GM23338 (cell line): Measurements from ENCODE around the gene DDB1. TPM values are rescaled to one million over a fixed set of nuclear protein-coding genes. Genes with fewer than 3 reads are reported as not detected.

Source experiments
- ATAC-seq: fragments of 200-7000 bp; cut with Tn5 transposase; 3 replicates; pipeline ENCODE4 v1.9.1; 2020
- DNase-seq: peaks from one replicate; pipeline ENCODE4 v3.0.0-alpha.2; 2015; ENCODE audit warnings: low spot score
- H2AFZ ChIP-seq: fragments of 200-600 bp; sonication (generic); 2 replicates; pipeline ENCODE4 v1.8.0; 2016; ENCODE audit warnings: antibody characterized with exemption, mild to moderate bottlenecking, moderate library complexity
- H3F3A ChIP-seq: fragments of 200-600 bp; sonication (generic); replicated peaks from 2 replicates; pipeline ENCODE4 v1.8.0; 2017; ENCODE audit warnings: antibody characterized with exemption, mixed run types, low read depth
- H3K27ac ChIP-seq: fragments of 200-600 bp; sonication (generic); 2 replicates; pipeline ENCODE4 v1.6.1; 2016; ENCODE audit warnings: low read depth
- H3K27me3 ChIP-seq: fragments of 200-600 bp; sonication (generic); 2 replicates; pipeline ENCODE4 v1.8.0; 2016; ENCODE audit warnings: mild to moderate bottlenecking, mixed run types, moderate library complexity; ENCODE audit not compliant: insufficient read depth
- H3K36me3 ChIP-seq: fragments of 200-600 bp; sonication (generic); 2 replicates; pipeline ENCODE4 v1.8.0; 2016; ENCODE audit warnings: mild to moderate bottlenecking; ENCODE audit not compliant: insufficient read depth
- H3K4me1 ChIP-seq: fragments of 200-600 bp; sonication (generic); 2 replicates; pipeline ENCODE4 v1.8.0; 2016; ENCODE audit warnings: mild to moderate bottlenecking, moderate library complexity; ENCODE audit not compliant: insufficient read depth
- H3K4me2 ChIP-seq: fragments of 200-600 bp; sonication (generic); 2 replicates; pipeline ENCODE4 v1.7.1; 2017; ENCODE audit warnings: mixed run types
- H3K4me3 ChIP-seq: fragments of 200-600 bp; sonication (generic); 2 replicates; pipeline ENCODE4 v1.6.1; 2016; ENCODE audit warnings: mixed run types
- H3K79me2 ChIP-seq: fragments of 200-600 bp; sonication (generic); replicated peaks from 2 replicates; pipeline ENCODE4 v1.8.0; 2017; ENCODE audit warnings: mild to moderate bottlenecking; ENCODE audit not compliant: insufficient read depth
- H3K9me2 ChIP-seq: fragments of 200-600 bp; sonication (generic); 2 replicates; pipeline ENCODE4 v1.8.0; 2017; ENCODE audit not compliant: insufficient read depth
- H4K20me1 ChIP-seq: fragments of 200-600 bp; sonication (generic); replicated peaks from 2 replicates; pipeline ENCODE4 v1.8.0; 2017; ENCODE audit warnings: mild to moderate bottlenecking; ENCODE audit not compliant: insufficient read depth
- H3K27ac Mint-ChIP-seq: 2 replicates; pipeline ENCODE4 v1.8.0; 2020; ENCODE audit warnings: inconsistent platforms, mild to moderate bottlenecking, moderate library complexity, mixed read lengths
- H3K27me3 Mint-ChIP-seq: 3 replicates; pipeline ENCODE4 v1.8.0; 2022; ENCODE audit warnings: low read depth, mild to moderate bottlenecking, moderate library complexity, mixed read lengths, inconsistent platforms; ENCODE audit not compliant: insufficient read depth, poor library complexity
- H3K36me3 Mint-ChIP-seq: 3 replicates; pipeline ENCODE4 v1.8.0; 2021; ENCODE audit warnings: low read depth, mild to moderate bottlenecking, inconsistent platforms, moderate library complexity, mixed read lengths
- H3K4me1 Mint-ChIP-seq: 3 replicates; pipeline ENCODE4 v1.8.0; 2020; ENCODE audit warnings: mild to moderate bottlenecking, inconsistent platforms, mixed read lengths
- H3K4me3 Mint-ChIP-seq: 3 replicates; pipeline ENCODE4 v1.8.0; 2021; ENCODE audit warnings: moderate library complexity, mild to moderate bottlenecking, inconsistent platforms, mixed read lengths
- H3K9me3 Mint-ChIP-seq: 3 replicates; pipeline ENCODE4 v1.8.0; 2020; ENCODE audit warnings: moderate library complexity, mild to moderate bottlenecking, inconsistent platforms, mixed read lengths
- EZH2phosphoT487 ChIP-seq: fragments of 200-600 bp; sonication (generic); IDR thresholded peaks from one replicate; pipeline ENCODE4 v1.8.1; 2018; ENCODE audit warnings: antibody characterized with exemption; ENCODE audit not compliant: unreplicated experiment
- ZNF331 ChIP-seq: fragments of 250-450 bp; sonication (Bioruptor Pico); IDR thresholded peaks from 2 replicates; pipeline ENCODE4 v1.5.0; 2020; ENCODE audit warnings: low read depth, mild to moderate bottlenecking, moderate library complexity
- polyA plus RNA-seq: library from polyadenylated mRNA; unstranded; fragments of >200 nt; fragmentation: Nextera tagmentation; extraction: Ambion mirVana; gene quantifications from 2 replicates; pipeline ENCODE4 v1.2.1, GENCODE V29; 2016
- total RNA-seq: library from RNA; depleted of rRNA; stranded (reverse); fragments of >200 nt; shearing (Covaris generic); gene quantifications from 2 replicates; pipeline ENCODE4 v1.2.3, GENCODE V29; 2014
- TF ChIP-seq, protein P1 (sequence below): fragments of 250-450 bp; sonication (Bioruptor Pico); IDR thresholded peaks from 2 replicates; pipeline ENCODE4 v1.5.0; 2020; ENCODE audit warnings: mild to moderate bottlenecking, moderate library complexity

DDB1 gene
- total and polyA plus RNA-seq, 2 experiments from 2014 or later: 102 to 282 TPM

DNA sequence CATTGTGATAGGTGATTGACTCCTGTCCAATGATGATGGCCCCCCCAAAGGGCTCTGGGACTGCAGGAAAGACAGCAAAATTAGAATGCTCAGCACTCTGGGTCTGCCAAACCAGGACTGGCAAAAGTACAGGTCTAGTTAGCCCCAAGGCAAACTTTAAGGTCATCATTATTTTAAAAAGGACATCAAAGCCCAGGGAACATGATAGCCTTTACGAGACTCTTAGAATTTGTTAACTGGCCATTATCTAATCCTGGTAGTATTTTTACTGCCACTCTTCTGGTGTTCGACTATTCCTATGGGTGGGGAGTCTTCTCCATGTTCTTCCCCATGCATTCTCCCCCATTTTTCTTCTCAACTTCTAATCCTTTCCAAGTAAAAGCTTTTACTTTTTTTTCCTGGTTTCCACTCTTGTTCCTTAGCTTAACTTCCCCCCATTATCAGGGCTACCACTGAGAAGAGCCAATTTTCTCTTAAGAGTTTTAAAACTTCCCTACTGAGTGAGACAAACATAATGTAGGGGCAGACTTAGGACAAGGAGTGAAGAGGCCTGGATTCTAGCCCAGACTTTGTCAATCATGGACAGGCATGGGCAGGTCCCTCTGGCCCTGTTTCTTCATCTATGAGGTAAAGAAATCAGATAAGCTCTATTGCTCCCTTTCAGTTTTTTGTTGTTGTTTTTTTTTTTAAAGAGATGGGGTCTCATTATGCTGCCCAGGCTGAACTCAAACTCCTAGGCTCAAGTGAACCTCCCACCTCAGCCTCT is 7.1 kb downstream of the DDB1 start (continued):
- TF ChIP-seq, protein P1, sequence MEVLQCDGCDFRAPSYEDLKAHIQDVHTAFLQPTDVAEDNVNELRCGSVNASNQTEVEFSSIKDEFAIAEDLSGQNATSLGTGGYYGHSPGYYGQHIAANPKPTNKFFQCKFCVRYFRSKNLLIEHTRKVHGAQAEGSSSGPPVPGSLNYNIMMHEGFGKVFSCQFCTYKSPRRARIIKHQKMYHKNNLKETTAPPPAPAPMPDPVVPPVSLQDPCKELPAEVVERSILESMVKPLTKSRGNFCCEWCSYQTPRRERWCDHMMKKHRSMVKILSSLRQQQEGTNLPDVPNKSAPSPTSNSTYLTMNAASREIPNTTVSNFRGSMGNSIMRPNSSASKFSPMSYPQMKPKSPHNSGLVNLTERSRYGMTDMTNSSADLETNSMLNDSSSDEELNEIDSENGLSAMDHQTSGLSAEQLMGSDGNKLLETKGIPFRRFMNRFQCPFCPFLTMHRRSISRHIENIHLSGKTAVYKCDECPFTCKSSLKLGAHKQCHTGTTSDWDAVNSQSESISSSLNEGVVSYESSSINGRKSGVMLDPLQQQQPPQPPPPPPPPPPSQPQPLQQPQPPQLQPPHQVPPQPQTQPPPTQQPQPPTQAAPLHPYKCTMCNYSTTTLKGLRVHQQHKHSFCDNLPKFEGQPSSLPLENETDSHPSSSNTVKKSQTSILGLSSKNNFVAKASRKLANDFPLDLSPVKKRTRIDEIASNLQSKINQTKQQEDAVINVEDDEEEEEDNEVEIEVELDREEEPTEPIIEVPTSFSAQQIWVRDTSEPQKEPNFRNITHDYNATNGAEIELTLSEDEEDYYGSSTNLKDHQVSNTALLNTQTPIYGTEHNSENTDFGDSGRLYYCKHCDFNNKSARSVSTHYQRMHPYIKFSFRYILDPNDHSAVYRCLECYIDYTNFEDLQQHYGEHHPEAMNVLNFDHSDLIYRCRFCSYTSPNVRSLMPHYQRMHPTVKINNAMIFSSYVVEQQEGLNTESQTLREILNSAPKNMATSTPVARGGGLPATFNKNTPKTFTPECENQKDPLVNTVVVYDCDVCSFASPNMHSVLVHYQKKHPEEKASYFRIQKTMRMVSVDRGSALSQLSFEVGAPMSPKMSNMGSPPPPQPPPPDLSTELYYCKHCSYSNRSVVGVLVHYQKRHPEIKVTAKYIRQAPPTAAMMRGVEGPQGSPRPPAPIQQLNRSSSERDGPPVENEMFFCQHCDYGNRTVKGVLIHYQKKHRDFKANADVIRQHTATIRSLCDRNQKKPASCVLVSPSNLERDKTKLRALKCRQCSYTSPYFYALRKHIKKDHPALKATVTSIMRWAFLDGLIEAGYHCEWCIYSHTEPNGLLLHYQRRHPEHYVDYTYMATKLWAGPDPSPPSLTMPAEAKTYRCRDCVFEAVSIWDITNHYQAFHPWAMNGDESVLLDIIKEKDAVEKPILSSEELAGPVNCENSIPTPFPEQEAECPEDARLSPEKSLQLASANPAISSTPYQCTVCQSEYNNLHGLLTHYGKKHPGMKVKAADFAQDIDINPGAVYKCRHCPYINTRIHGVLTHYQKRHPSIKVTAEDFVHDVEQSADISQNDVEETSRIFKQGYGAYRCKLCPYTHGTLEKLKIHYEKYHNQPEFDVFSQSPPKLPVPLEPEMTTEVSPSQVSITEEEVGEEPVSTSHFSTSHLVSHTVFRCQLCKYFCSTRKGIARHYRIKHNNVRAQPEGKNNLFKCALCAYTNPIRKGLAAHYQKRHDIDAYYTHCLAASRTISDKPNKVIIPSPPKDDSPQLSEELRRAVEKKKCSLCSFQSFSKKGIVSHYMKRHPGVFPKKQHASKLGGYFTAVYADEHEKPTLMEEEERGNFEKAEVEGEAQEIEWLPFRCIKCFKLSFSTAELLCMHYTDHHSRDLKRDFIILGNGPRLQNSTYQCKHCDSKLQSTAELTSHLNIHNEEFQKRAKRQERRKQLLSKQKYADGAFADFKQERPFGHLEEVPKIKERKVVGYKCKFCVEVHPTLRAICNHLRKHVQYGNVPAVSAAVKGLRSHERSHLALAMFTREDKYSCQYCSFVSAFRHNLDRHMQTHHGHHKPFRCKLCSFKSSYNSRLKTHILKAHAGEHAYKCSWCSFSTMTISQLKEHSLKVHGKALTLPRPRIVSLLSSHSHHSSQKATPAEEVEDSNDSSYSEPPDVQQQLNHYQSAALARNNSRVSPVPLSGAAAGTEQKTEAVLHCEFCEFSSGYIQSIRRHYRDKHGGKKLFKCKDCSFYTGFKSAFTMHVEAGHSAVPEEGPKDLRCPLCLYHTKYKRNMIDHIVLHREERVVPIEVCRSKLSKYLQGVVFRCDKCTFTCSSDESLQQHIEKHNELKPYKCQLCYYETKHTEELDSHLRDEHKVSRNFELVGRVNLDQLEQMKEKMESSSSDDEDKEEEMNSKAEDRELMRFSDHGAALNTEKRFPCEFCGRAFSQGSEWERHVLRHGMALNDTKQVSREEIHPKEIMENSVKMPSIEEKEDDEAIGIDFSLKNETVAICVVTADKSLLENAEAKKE (CRISPR knock-in tag): no peak

DNA sequence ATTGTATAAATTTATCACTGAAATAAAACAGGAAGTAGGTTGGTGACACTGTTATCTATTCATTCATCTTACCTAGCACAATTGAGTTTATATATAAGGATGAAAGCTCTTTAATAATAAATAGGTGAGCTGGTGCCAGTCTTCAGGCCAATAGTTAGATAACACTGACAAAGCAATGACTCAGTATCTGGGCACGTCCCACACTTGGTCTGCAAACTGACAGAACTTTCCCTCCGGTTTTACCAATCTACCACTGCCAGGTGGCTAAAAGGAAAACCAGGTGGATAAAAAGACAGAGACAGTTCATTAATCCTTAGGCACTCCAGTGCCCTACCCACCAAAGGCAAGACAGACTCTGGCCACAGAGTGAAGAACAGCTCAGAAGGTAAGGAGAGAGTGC is 17.6 kb downstream of the DDB1 start:
- Mint-ChIP-seq H3K9me3 (no peaks in the 10 kb centered on the region), H3K27ac (no peak overlapping the region), H3K4me1 (no peaks in the 10 kb centered on the region), H3K27me3 (no peaks in the 10 kb centered on the region), H3K36me3 (peaks cover 70% of the 10 kb centered on the region), H3K4me3 (no peak overlapping the region)
- peaks cover 9% of the 10 kb centered on the region for H4K20me1 ChIP-seq
- H3K36me3 ChIP-seq: peaks cover 67% of the 10 kb centered on the region
- H3K4me1 ChIP-seq: no peaks in the 10 kb centered on the region
- no peak for DNase-seq
- no peak overlapping the region for H3K4me2 ChIP-seq
- H3K27me3 ChIP-seq: no peaks in the 10 kb centered on the region
- H3K9me2 ChIP-seq: no peaks in the 10 kb centered on the region
- H3K4me3 ChIP-seq: no peak overlapping the region
- no peaks in the 10 kb centered on the region for H3K79me2 ChIP-seq
- H2AFZ ChIP-seq: no peak overlapping the region
- no peak for ATAC-seq
- no peak overlapping the region for H3K27ac ChIP-seq
- H3F3A ChIP-seq: 0 out of 2 replicates have a peak, but pooled peaks cover 2% of the 10 kb centered on the region
- TF ChIP-seq EZH2phosphoT487: peak; percentile 45
- no peak for TF ChIP-seq ZNF331

DNA sequence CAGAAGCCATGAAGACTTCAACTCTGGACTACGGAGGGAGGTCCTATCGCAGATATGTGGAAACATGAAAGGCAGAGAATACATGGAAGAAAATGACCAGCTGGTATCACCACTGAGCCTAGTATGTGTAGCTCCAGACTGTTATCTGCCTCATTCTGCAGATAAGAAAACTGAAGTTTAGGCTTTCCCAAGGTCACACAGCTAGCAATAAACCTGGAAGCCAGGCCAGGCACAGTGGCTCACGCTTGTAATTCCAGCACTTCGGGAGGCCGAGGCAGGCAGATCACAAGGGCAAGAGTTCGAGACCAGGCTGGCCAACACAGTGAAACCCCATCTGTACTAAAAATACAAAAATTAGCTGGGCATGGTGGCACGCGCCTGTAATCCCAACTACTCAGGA is 22.2 kb downstream of the DDB1 start:
- Mint-ChIP-seq H3K4me1 (no peaks in the 10 kb centered on the region), H3K27me3 (no peaks in the 10 kb centered on the region), H3K36me3 (peaks cover 40% of the 10 kb centered on the region), H3K27ac (no peak overlapping the region), H3K4me3 (no peak overlapping the region), H3K9me3 (no peaks in the 10 kb centered on the region)
- H3F3A ChIP-seq: 0 out of 2 replicates have a peak, but pooled peaks cover 7% of the 10 kb centered on the region
- ATAC-seq (no peak), DNase-seq (no peak)
- H3K9me2 ChIP-seq: no peaks in the 10 kb centered on the region
- H3K4me1 ChIP-seq: no peaks in the 10 kb centered on the region
- TF ChIP-seq, protein P1 (CRISPR knock-in tag): no peak
- H4K20me1 ChIP-seq: peaks cover 24% of the 10 kb centered on the region
- peaks cover 77% of the 10 kb centered on the region for H3K36me3 ChIP-seq
- H3K79me2 ChIP-seq: peaks cover 5% of the 10 kb centered on the region; the same call in 1 of the 2 replicates
- no peaks in the 10 kb centered on the region for H3K27me3 ChIP-seq
- H3K4me2 ChIP-seq: no peak overlapping the region
- no peak overlapping the region for H3K4me3 ChIP-seq
- no peak overlapping the region for H3K27ac ChIP-seq
- no peak overlapping the region for H2AFZ ChIP-seq
